Subcutaneous abdominal adipose tissue (tissue), 5 donors: ENCODE data around the gene APBB1IP.
"Not testable (repeated sequence)": the region's sequence is repeated elsewhere in the genome, so short reads cannot be mapped to it uniquely, and the experiment has no call there.

Experiments
- H3K27ac ChIP-seq: one replicate; pipeline ENCODE4 v1.7.0; 2013; ENCODE audit warnings: low read depth, mild to moderate bottlenecking, inconsistent platforms, low read length, moderate library complexity
- H3K27me3 ChIP-seq, 5 donors: one replicate each; pipeline ENCODE4 v1.7.0; 2013; ENCODE audit warnings: low read length in 5 of 5, inconsistent platforms in 1 of 5; ENCODE audit not compliant: control insufficient read depth in 5 of 5, insufficient read depth in 4 of 5
- H3K36me3 ChIP-seq, 5 donors: one replicate each; pipeline ENCODE4 v1.7.0; 2013; ENCODE audit warnings: low read length in 5 of 5; ENCODE audit not compliant: control insufficient read depth in 5 of 5, insufficient read depth in 5 of 5
- H3K4me1 ChIP-seq, 5 donors: one replicate each; pipeline ENCODE4 v1.7.0; 2013; ENCODE audit warnings: low read length in 5 of 5, mild to moderate bottlenecking in 3 of 5, moderate library complexity in 1 of 5; ENCODE audit not compliant: control insufficient read depth in 5 of 5, insufficient read depth in 5 of 5
- H3K4me3 ChIP-seq, 5 donors: one replicate each; pipeline ENCODE4 v1.7.0; 2013; ENCODE audit warnings: low read length in 5 of 5, low read depth in 1 of 5
- H3K9ac ChIP-seq, 5 donors: one replicate each; pipeline ENCODE4 v1.7.0; 2013; ENCODE audit warnings: low read length in 5 of 5, mild to moderate bottlenecking in 4 of 5, moderate library complexity in 3 of 5
- H3K9me3 ChIP-seq, 5 donors: one replicate each; pipeline ENCODE4 v1.7.0; 2013; ENCODE audit warnings: low read length in 5 of 5; ENCODE audit not compliant: control insufficient read depth in 5 of 5
- donor health status: healthy.
- donor health status: healthy.
- donor health status: healthy.
- donor health status: healthy.
- donor health status: healthy.

Gene APBB1IP

DNA sequence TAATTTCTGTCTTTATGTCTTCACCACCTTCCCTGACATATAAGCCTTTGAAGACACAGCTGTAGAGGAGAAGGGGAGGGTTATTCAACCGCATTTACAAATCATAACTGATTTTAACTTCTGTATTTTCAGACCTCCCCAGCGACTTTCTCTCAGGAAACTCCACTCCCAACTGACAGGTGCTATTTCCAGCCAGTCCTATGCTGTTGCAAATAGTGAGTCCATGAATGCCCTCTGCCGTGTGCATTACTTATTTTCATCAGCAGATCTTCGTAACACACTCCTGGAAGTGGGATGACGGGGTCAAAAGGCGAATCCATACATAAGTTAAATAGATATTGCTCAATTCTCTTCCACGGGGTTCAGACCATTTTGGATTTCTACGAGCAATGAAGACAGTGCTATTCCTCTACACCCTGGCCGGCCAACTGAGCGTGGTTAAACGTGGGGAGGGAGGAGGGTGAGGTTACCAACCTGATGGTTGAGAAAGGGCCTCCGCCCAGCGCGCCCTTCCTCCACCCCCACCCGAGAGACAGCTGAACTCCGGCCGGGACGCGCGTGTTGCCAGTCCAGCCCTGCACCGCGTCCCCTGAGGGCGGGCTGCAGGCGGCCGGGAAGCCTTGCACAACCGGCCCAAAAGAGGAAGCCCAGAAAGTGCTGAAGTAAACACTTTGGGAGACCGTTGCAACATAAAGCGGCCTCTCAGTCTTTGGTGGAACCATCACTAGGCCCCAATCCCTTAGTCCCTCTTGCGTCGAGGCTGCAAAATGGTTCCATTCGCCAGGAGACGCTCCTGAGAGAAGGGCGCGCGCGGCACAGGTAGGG lies at the start of gene APBB1IP:
APBB1IP (plus strand) TSS at position 705 of the 825 bp plus-strand sequence. CDS start 53,986 bp downstream, outside the sequence.
- Histone ChIP-seq H3K4me3 (peak within 1 kb of the TSS; percentile 61 to 83 (median 77)), H3K27me3 (no peaks in the 10 kb centered on the region), H3K9ac (peak within 1 kb of the TSS; percentile 72 to 93 (median 84))

GRCh38 chr10:26389533-26389932 lies 48.6 kb upstream of the APBB1IP start:
- Histone ChIP-seq H3K4me1 (peaks cover 0 to 11% (median 5%) of the 10 kb centered on the region in 5 donors), H3K36me3 (no peaks in the 10 kb centered on the region), H3K9ac (no peak overlapping the region), H3K4me3 (no peak overlapping the region), H3K27me3 (peaks cover 0 to 5% (median 4%) of the 10 kb centered on the region in 5 donors), H3K27ac (no peak overlapping the region), H3K9me3 (peaks cover 0 to 5% (median 0%) of the 10 kb centered on the region in 5 donors)

More for the DNA sequence above, at the start of gene APBB1IP:
- Histone ChIP-seq H3K4me1 (peaks cover 0 to 57% (median 28%) of the 10 kb centered on the region in 5 donors), H3K36me3 (no peaks in the 10 kb centered on the region), H3K9me3 (no peaks in the 10 kb centered on the region), H3K27ac (peak within 1 kb of the TSS; percentile 97)

GRCh38 chr10:26391701-26392695 lies 46.1 kb upstream of the APBB1IP start:
- H3K9ac ChIP-seq: no peak overlapping the region
- H3K9me3 ChIP-seq: peaks cover 0 to 5% (median 0%) of the 10 kb centered on the region in 5 donors
- peak overlapping the region in 2 of 5 donors; percentile 4 to 21 for H3K4me3 ChIP-seq
- no peak overlapping the region for H3K27ac ChIP-seq
- H3K27me3 ChIP-seq: peaks cover 0 to 5% (median 4%) of the 10 kb centered on the region in 5 donors
- peaks cover 0 to 11% (median 5%) of the 10 kb centered on the region in 5 donors for H3K4me1 ChIP-seq
- no peaks in the 10 kb centered on the region for H3K36me3 ChIP-seq

DNA sequence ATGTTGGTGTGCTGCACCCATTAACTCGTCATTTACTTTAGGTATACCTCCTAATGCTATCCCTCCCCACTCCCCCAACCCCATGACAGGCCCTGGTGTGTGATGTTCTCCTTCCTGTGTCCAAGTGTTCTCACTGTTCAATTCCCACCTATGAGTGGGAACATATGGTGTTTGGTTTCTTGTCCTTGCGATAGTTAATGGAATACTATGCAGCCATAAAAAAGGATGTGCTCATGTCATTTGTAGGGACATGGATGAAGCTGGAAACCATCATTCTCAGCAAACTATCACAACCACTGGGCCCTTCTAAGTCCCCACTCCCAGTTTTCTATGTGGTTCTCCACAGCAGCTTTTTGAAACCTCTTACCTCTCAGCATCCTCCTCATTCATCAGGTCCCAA lies 39.8 kb upstream of the APBB1IP start:
- H3K36me3 ChIP-seq, H3K9ac ChIP-seq: not testable (repeated sequence)

GRCh38 chr10:26407406-26407969 lies 30.7 kb upstream of the APBB1IP start:
- no peaks in the 10 kb centered on the region for H3K27me3 ChIP-seq
- H3K36me3 ChIP-seq: no peaks in the 10 kb centered on the region
- H3K9ac ChIP-seq: no peak overlapping the region
- no peak overlapping the region for H3K27ac ChIP-seq
- no peak overlapping the region for H3K4me3 ChIP-seq
- no peaks in the 10 kb centered on the region for H3K9me3 ChIP-seq
- H3K4me1 ChIP-seq: no peaks in the 10 kb centered on the region

More for the DNA sequence above, 39.8 kb upstream of the APBB1IP start:
- H3K27me3 ChIP-seq, H3K4me1 ChIP-seq, H3K9me3 ChIP-seq, H3K4me3 ChIP-seq, H3K27ac ChIP-seq: not testable (repeated sequence)

GRCh38 chr10:26408858-26409494 lies 29.2 kb upstream of the APBB1IP start:
- H3K4me1 ChIP-seq: no peaks in the 10 kb centered on the region
- no peaks in the 10 kb centered on the region for H3K9me3 ChIP-seq
- H3K27me3 ChIP-seq: no peaks in the 10 kb centered on the region
- no peaks in the 10 kb centered on the region for H3K36me3 ChIP-seq
- H3K4me3 ChIP-seq: no peak overlapping the region
- no peak overlapping the region for H3K9ac ChIP-seq
- H3K27ac ChIP-seq: no peak overlapping the region

DNA sequence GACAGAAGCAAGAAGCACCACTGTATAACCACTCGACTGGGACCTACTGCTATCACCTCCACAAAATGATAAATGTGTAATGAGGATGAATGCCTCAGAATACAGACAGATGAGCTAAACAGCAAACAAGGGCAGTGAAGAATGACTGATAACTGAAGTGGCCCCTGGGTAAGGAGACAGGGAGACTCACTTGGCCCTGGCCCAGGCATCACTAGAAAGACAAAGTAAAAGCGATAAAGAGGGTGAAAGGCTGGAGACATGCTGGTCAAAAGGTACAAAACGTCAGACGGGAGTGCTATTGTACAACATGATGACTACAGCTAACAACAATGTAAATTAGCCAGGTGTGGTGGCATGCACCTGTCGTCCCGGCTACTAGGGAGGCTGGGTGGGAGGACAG lies 27.8 kb upstream of the APBB1IP start:
- Histone ChIP-seq H3K4me1 (no peaks in the 10 kb centered on the region), H3K27ac (no peak overlapping the region), H3K9ac (no peak overlapping the region), H3K36me3 (no peaks in the 10 kb centered on the region), H3K27me3 (no peaks in the 10 kb centered on the region), H3K9me3 (no peaks in the 10 kb centered on the region), H3K4me3 (no peak overlapping the region)

DNA sequence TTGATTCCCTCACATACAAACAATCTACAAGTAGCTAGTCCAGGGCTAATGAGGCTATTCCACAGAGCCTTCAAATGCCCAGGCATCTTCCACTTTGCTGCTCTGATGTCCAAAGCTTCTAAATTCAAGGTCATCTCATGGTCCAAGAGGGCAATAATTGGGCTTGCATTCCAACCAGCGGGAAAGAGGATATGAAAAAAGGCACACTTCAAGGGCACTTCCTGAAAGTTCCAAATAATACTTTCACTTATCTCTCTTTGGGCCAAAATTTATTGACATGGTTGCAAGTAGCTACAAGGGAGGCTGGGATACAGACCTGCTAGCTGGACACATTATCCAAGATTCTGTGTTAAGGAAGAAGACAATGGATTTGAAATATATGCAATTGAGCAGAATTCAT lies 25.2 kb upstream of the APBB1IP start:
- Histone ChIP-seq H3K27me3 (no peaks in the 10 kb centered on the region), H3K9ac (no peak overlapping the region), H3K36me3 (no peaks in the 10 kb centered on the region), H3K4me1 (no peaks in the 10 kb centered on the region), H3K27ac (no peak overlapping the region), H3K9me3 (no peaks in the 10 kb centered on the region), H3K4me3 (no peak overlapping the region)

DNA sequence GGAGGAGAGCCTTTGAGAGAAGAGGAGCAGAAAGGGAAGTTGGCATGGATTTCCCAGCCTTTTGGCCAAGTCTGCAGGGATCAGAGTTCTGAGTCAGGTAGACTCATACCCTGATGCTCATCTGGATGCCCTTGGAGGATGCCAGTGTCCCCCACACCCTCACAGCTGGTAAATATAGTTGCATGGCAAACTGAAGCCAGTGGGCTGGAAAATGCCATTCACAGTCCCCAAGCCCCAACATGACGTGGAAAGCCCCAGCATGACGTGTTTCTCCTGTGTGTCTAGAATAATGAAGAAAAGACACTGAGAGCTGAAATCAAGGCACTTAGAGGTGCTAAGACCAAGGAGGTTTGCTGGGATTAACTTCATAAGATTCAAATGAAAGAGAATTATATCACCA lies 24.8 kb upstream of the APBB1IP start:
- Histone ChIP-seq H3K9ac (no peak overlapping the region), H3K27ac (no peak overlapping the region), H3K36me3 (no peaks in the 10 kb centered on the region), H3K9me3 (no peaks in the 10 kb centered on the region), H3K4me3 (no peak overlapping the region), H3K27me3 (no peaks in the 10 kb centered on the region), H3K4me1 (no peaks in the 10 kb centered on the region)
